BE2C (cell line): ENCODE measurements around the gene KLF11.

Experiments used
- DNase-seq: peaks from one replicate; pipeline ENCODE4 v3.0.0-alpha.2; 2020
- H3K27me3 ChIP-seq: fragments of 250-450 bp; sonication (Bioruptor Pico); 2 replicates; pipeline ENCODE4 v1.5.1; 2020; ENCODE audit warnings: mild to moderate bottlenecking
- H3K36me3 ChIP-seq: fragments of 250-450 bp; sonication (Bioruptor Pico); 2 replicates; pipeline ENCODE4 v1.5.1; 2020; ENCODE audit warnings: mild to moderate bottlenecking
- H3K4me1 ChIP-seq: fragments of 250-450 bp; sonication (Bioruptor Pico); 2 replicates; pipeline ENCODE4 v1.5.1; 2020
- H3K4me3 ChIP-seq: 2 replicates; pipeline ENCODE4 v1.5.1; 2011; ENCODE audit warnings: low read depth, low read length
- H3K9me3 ChIP-seq: fragments of 250-450 bp; sonication (Bioruptor Pico); 2 replicates; pipeline ENCODE4 v1.5.1; 2020
- CTCF ChIP-seq: IDR thresholded peaks from 2 replicates; pipeline ENCODE4 v1.5.1; 2012; ENCODE audit warnings: mild to moderate bottlenecking, low read depth, low read length

KLF11 gene

GRCh38 chr2:10034333-10035052 lies 8.9 kb upstream of the KLF11 start:
- DNase-seq = no peak
- Histone ChIP-seq H3K4me1 (no peaks in the 10 kb centered on the region), H3K27me3 (no peaks in the 10 kb centered on the region), H3K9me3 (no peaks in the 10 kb centered on the region), H3K36me3 (no peaks in the 10 kb centered on the region), H3K4me3 (no peak overlapping the region)
- TF ChIP-seq CTCF = no peak

GRCh38 chr2:10035053-10035422 lies 8.3 kb upstream of the KLF11 start:
- Histone ChIP-seq H3K4me3 (no peak overlapping the region), H3K36me3 (no peaks in the 10 kb centered on the region), H3K4me1 (no peaks in the 10 kb centered on the region), H3K9me3 (no peaks in the 10 kb centered on the region), H3K27me3 (no peaks in the 10 kb centered on the region)
- no peak for DNase-seq
- TF ChIP-seq CTCF = no peak

- Histone ChIP-seq H3K4me1 (no peaks in the 10 kb centered on the region), H3K36me3 (no peaks in the 10 kb centered on the region), H3K27me3 (no peaks in the 10 kb centered on the region), H3K9me3 (no peaks in the 10 kb centered on the region), H3K4me3 (no peak overlapping the region)
- no peak for TF ChIP-seq CTCF
- no peak for DNase-seq
Observed at GRCh38 chr2:10035633-10036032, 7.7 kb upstream of the KLF11 start.

GRCh38 chr2:10036095-10036884 lies 7.1 kb upstream of the KLF11 start:
- Histone ChIP-seq H3K27me3 (no peaks in the 10 kb centered on the region), H3K4me3 (no peak overlapping the region), H3K4me1 (no peaks in the 10 kb centered on the region), H3K9me3 (no peaks in the 10 kb centered on the region), H3K36me3 (no peaks in the 10 kb centered on the region)
- DNase-seq = no peak
- peak; percentile 41 for TF ChIP-seq CTCF

- no peaks in the 10 kb centered on the region for H3K36me3 ChIP-seq
- no peaks in the 10 kb centered on the region for H3K4me1 ChIP-seq
- H3K4me3 ChIP-seq = no peak overlapping the region
- DNase-seq = no peak
- H3K9me3 ChIP-seq = no peaks in the 10 kb centered on the region
- H3K27me3 ChIP-seq = no peaks in the 10 kb centered on the region
- TF ChIP-seq CTCF = no peak
Observed at GRCh38 chr2:10038123-10038522, 5.2 kb upstream of the KLF11 start.

GRCh38 chr2:10038716-10039115 lies 4.6 kb upstream of the KLF11 start:
- H3K9me3 ChIP-seq = no peaks in the 10 kb centered on the region
- DNase-seq = no peak
- TF ChIP-seq CTCF = no peak
- no peaks in the 10 kb centered on the region for H3K4me1 ChIP-seq
- H3K4me3 ChIP-seq = no peak overlapping the region
- no peaks in the 10 kb centered on the region for H3K27me3 ChIP-seq
- no peaks in the 10 kb centered on the region for H3K36me3 ChIP-seq
